ENCODE measurements around the gene DTWD2.

DNA sequence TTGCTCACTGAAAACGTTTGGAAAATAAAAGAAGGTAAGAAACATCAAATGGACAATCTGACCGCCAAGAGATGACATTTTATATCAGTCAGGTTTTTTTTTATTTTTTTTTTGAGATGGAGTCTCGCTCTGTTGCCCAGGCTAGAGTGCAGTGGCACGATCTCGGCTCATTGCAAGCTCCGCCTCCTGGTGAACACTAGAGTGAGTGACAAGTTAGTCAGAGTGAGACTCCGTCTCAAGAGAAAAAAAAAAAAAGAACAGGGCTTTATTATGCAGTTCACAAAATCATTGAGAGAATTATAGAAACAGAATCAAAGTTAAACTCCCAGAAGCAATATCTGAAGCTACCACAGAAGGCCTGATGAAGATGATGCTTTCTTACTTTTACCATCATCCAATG lies 70.1 kb downstream of the DTWD2 start:
- TF ChIP-seq, protein P1, sequence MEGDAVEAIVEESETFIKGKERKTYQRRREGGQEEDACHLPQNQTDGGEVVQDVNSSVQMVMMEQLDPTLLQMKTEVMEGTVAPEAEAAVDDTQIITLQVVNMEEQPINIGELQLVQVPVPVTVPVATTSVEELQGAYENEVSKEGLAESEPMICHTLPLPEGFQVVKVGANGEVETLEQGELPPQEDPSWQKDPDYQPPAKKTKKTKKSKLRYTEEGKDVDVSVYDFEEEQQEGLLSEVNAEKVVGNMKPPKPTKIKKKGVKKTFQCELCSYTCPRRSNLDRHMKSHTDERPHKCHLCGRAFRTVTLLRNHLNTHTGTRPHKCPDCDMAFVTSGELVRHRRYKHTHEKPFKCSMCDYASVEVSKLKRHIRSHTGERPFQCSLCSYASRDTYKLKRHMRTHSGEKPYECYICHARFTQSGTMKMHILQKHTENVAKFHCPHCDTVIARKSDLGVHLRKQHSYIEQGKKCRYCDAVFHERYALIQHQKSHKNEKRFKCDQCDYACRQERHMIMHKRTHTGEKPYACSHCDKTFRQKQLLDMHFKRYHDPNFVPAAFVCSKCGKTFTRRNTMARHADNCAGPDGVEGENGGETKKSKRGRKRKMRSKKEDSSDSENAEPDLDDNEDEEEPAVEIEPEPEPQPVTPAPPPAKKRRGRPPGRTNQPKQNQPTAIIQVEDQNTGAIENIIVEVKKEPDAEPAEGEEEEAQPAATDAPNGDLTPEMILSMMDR (IDR thresholded peaks at IDR 0.05) = no peak
- no peak for TF ChIP-seq POLR2A (IDR thresholded peaks at IDR 0.05)
- TF ChIP-seq POLR2AphosphoS5 (IDR thresholded peaks at IDR 0.05) = no peak
